Activated T-cell treated with anti-CD3 and anti-CD28 coated beads, Interleukin-2, amount 50 U/mL, for 24 hours (primary cell): ENCODE data around the gene ZNF730.
"Not testable (repeated sequence)": the region's sequence is repeated elsewhere in the genome, so short reads cannot be mapped to it uniquely, and the experiment has no call there.

Source experiments
- DNase-seq: peaks from one replicate; pipeline ENCODE4 v3.0.0-alpha.2; 2020
- H3K27ac Mint-ChIP-seq: 2 replicates; pipeline ENCODE4 v1.8.0; 2020; ENCODE audit warnings: mild to moderate bottlenecking, mixed read lengths
- H3K27me3 Mint-ChIP-seq: 2 replicates; pipeline ENCODE4 v1.8.0; 2020; ENCODE audit warnings: mixed read lengths
- H3K36me3 Mint-ChIP-seq: 2 replicates; pipeline ENCODE4 v1.8.0; 2020; ENCODE audit warnings: low read depth, mixed read lengths
- H3K4me1 Mint-ChIP-seq: 2 replicates; pipeline ENCODE4 v1.8.0; 2020; ENCODE audit warnings: low read depth, mixed read lengths
- H3K4me3 Mint-ChIP-seq: 2 replicates; pipeline ENCODE4 v1.8.0; 2020; ENCODE audit warnings: mild to moderate bottlenecking, moderate library complexity, mixed read lengths
- H3K9me3 Mint-ChIP-seq: 2 replicates; pipeline ENCODE4 v1.8.0; 2020; ENCODE audit warnings: mixed read lengths

The ZNF730 gene

DNA sequence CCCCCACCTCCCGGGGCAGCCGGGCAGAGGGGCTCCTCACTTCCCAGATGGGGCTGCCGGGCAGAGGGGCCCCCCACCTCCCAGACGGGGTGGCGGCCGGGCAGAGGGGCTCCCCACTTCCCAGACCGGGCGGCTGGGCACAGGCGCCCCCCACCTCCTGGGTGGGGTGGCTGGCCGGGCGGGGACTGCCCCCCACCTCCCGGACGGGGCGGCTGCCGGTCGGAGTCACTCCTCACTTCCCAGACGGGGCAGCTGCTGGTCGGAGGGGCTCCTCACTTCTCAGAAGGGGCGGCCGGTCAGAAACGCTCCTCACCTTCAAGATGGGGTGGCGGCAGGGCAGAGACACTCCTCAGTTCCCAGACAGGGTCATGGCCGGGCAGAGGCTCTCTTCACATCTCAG is 43.9 kb downstream of the ZNF730 start:
- peaks cover 2% of the 10 kb centered on the region for H3K36me3 Mint-ChIP-seq
- H3K4me1 Mint-ChIP-seq = no peaks in the 10 kb centered on the region
- DNase-seq = no peak
- H3K27ac Mint-ChIP-seq = no peak overlapping the region
- peaks cover 40% of the 10 kb centered on the region for H3K9me3 Mint-ChIP-seq
- H3K27me3 Mint-ChIP-seq = no peaks in the 10 kb centered on the region
- H3K4me3 Mint-ChIP-seq = no peak overlapping the region

GRCh38 chr19:23168286-23168685 is 51.5 kb downstream of the ZNF730 start:
- H3K36me3 Mint-ChIP-seq, DNase-seq, H3K9me3 Mint-ChIP-seq, H3K27me3 Mint-ChIP-seq, H3K27ac Mint-ChIP-seq, H3K4me3 Mint-ChIP-seq, H3K4me1 Mint-ChIP-seq: not testable (repeated sequence)

- Mint-ChIP-seq H3K4me3 (no peak overlapping the region), H3K27ac (no peak overlapping the region), H3K4me1 (no peaks in the 10 kb centered on the region), H3K36me3 (no peaks in the 10 kb centered on the region), H3K27me3 (no peaks in the 10 kb centered on the region), H3K9me3 (peaks cover 9% of the 10 kb centered on the region)
- no peak for DNase-seq
Observed at GRCh38 chr19:23183251-23183650, 66.4 kb downstream of the ZNF730 start.

DNA sequence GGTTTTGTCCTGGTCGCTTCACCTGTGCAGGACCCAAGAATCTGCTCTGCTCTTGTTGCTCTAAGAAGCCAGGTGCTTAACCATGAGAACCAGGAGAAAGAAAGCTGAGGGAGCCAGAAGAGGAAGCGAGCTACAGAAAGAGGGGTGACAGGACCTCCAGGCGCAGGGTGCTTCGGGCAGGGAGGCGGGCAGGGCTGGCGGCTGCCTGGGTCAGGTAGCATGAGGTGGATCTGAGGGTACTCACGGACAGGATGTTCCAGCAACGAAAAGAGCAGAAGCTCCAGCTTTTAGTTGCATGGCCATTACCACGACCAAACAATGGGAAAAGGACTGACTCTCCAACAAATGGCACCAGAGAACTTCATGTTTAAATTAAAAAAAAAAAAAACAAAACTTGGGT is 73.5 kb downstream of the ZNF730 start:
- no peaks in the 10 kb centered on the region for H3K4me1 Mint-ChIP-seq
- no peak overlapping the region for H3K4me3 Mint-ChIP-seq
- H3K9me3 Mint-ChIP-seq = peaks cover 27% of the 10 kb centered on the region
- DNase-seq = no peak
- H3K36me3 Mint-ChIP-seq = no peaks in the 10 kb centered on the region
- no peak overlapping the region for H3K27ac Mint-ChIP-seq
- H3K27me3 Mint-ChIP-seq = no peaks in the 10 kb centered on the region
